ENCODE data around the gene DUOXA1. TPM values are rescaled to one million over a fixed set of nuclear protein-coding genes. Genes with fewer than 3 reads are reported as not detected.

The DUOXA1 gene
- total RNA-seq, 1 donor from 2014 or later, result 4.2 TPM

DNA sequence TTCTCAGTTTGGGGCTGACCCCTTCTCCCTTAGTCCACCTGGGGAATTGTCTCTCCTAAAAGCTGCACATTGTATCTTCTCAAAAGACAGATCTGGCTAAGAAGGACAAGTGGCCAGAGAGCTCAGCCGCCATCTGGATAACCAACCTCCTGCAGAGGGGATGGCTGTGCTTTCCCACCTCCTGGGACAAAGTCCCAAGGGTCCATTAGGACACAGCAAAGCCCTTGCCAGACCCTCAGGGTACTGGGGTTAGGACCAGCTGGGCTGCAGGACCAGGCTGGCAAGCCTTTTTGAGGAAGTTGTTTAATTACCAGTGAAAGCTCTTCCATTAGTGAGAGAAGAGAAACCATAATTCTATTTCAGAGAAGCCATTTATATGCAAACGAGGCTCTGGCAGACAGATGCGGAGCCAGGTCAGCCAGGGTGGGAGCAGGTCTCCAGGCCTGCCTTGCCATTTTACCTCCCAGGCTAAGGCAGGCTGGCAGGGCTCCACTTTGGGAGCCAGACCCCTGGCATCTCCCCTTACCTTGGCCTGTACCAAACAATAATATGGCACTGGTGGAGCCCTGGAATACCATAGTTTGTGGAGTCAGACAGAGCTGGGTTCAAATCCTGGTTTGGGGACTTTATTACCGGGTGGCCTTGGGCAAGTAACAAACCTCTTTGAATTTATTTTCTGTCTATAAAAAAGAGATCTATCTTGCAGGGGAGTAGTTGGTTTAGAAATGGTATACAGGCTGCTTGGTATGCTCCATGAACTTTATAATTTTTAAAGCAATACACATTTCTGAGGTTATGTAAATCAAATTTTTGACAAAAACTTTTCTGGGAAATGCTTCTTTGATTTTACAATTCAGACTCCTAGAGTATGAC lies 40.2 kb upstream of the DUOXA1 start:
- Histone ChIP-seq H3K36me3 (peaks cover 0 to 13% of the 10 kb centered on the region in 2 donors), H3K4me3 (no peak overlapping the region), H3K27ac (peak overlapping the region; percentile 97 to 99), H3K9me3 (no peaks in the 10 kb centered on the region), H3K27me3 (no peaks in the 10 kb centered on the region), H3K4me1 (peaks cover 0 to 9% of the 10 kb centered on the region in 2 donors)
- intact Hi-C loops (cut with DNase I), result loop anchor here (5.0 kb wide), 1 partner anchor 207 kb away; the partner anchor contains the start of gene GATM
- DNase-seq (ENCODE audit: low spot score in 2 of 2), result no peak
- TF ChIP-seq, protein P1, sequence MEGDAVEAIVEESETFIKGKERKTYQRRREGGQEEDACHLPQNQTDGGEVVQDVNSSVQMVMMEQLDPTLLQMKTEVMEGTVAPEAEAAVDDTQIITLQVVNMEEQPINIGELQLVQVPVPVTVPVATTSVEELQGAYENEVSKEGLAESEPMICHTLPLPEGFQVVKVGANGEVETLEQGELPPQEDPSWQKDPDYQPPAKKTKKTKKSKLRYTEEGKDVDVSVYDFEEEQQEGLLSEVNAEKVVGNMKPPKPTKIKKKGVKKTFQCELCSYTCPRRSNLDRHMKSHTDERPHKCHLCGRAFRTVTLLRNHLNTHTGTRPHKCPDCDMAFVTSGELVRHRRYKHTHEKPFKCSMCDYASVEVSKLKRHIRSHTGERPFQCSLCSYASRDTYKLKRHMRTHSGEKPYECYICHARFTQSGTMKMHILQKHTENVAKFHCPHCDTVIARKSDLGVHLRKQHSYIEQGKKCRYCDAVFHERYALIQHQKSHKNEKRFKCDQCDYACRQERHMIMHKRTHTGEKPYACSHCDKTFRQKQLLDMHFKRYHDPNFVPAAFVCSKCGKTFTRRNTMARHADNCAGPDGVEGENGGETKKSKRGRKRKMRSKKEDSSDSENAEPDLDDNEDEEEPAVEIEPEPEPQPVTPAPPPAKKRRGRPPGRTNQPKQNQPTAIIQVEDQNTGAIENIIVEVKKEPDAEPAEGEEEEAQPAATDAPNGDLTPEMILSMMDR (IDR thresholded peaks at IDR 0.05), result no peak

DNA sequence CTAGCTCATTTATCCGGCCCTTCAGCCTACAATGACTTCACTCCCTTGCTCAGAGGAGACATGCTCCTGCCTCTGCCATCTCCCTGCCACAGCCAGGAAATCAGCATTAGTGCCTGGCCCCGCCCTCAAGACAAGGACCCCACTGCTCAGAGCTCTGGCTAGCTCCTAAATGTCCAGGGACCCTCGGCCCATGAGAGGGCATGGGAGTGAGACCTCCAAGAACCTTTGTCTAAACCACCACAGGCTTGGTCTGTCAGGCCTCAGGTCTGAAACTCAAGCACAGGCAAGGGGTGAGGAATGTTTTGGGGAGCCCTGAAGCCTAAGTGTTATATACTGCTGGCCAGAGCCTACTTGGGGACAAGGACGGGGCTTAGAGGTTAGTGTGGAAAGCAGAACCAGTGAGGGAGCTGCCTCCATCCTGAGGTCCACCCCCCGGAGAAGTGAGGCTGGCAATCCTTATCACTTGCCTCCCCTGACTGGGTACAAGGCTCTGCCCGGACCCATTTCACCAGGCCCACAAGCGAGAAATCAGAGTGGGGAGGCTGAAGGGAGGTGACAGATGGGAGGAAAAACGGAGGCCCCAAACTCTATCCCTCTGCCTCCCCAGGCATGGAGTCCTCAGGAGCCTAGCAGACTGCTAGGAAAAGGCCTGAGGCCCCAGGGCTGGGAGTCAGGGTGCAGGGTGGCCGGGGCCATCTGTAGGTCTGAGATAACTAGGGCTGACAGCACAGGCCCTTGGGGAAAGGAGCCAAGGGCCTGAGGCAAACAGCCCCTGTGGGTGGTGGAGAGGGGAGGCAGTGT lies 39.3 kb upstream of the DUOXA1 start:
- H3K27ac ChIP-seq, result peak overlapping the region; percentile 97 to 99
- H3K36me3 ChIP-seq, result peaks cover 0 to 6% of the 10 kb centered on the region in 2 donors
- DNase-seq (ENCODE audit: low spot score in 2 of 2), result no peak
- H3K4me1 ChIP-seq, result peaks cover 0 to 9% of the 10 kb centered on the region in 2 donors
- TF ChIP-seq, protein P1 (IDR thresholded peaks at IDR 0.05), result no peak
- no peaks in the 10 kb centered on the region for H3K9me3 ChIP-seq
- no peak overlapping the region for H3K4me3 ChIP-seq
- intact Hi-C loops (cut with DNase I), result loop anchor here (5.0 kb wide), 1 partner anchor 208 kb away; the partner anchor contains the start of gene GATM
- no peaks in the 10 kb centered on the region for H3K27me3 ChIP-seq

DNA sequence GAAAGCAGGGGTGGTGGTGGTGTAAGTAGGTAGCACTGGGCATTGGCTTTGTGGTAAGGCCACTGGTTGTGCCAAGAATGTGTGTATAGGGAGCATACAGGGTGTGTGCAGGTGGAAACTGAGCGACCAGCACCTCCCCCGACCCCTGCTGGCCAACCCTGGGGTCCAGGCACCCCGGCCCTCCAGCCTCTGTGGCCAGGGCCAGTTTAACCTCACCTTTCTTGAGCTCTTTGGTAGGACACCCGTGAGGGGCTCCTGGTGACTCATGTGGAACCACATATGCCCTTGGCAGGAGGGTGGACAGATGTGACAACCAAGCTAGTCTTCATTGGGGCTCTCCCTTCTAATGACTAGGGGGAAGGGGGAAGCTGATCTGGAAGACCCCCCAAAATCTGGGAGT lies 38.6 kb upstream of the DUOXA1 start:
- H3K27ac ChIP-seq, result peak overlapping the region; percentile 97 to 99
- TF ChIP-seq, protein P1 (IDR thresholded peaks at IDR 0.05), result no peak
- no peak for DNase-seq (ENCODE audit: low spot score in 2 of 2)

DNA sequence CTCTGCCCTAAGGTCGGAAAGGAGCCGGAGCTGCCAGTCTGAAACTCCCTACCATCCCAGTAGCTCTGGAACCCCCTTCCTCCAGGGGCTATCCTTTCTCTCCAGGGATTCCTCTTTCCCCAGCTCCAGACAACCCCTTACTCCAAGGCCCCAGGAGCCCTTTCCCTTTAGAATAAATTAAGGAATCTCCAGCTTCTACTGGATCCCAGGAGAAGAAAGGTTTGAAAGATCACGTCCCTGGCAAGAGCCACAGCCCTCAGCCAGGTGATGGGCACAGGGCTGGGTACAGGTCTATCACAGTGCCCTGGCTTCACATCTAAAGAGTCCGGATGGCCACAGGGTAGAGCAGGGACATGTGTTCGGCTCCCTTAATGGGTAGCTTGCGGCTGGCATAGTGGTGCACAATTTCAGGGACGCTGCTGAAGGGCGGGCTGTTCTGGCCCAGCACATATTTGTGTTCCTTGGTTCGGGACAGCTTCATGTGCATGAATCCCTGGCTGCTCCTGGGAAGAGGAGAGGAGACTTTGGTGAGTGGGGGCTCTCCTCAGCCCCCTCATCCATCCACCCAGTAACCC lies 38.0 kb upstream of the DUOXA1 start:
- Histone ChIP-seq H3K36me3 (no peaks in the 10 kb centered on the region), H3K27ac (peak overlapping the region; percentile 97 to 99), H3K9me3 (no peaks in the 10 kb centered on the region), H3K4me3 (peak overlapping the region; percentile 78 to 97), H3K27me3 (no peaks in the 10 kb centered on the region), H3K4me1 (peaks cover 0 to 11% of the 10 kb centered on the region in 2 donors)
- no peak for DNase-seq (ENCODE audit: low spot score in 2 of 2)
- TF ChIP-seq, protein P1 (IDR thresholded peaks at IDR 0.05), result no peak
- intact Hi-C loops (cut with DNase I), result loop anchor here (1.0 to 5.0 kb wide), 5 partner anchors 19 to 289 kb away; partner anchors contain the start of gene GATM

More for the DNA sequence above, 38.6 kb upstream of the DUOXA1 start:
- peaks cover 0 to 9% of the 10 kb centered on the region in 2 donors for H3K4me1 ChIP-seq
- intact Hi-C loops (cut with DNase I), result loop anchor here (5.0 kb wide), 1 partner anchor 209 kb away; the partner anchor contains the start of gene GATM
- H3K36me3 ChIP-seq, result no peaks in the 10 kb centered on the region
- no peak overlapping the region for H3K4me3 ChIP-seq
- H3K9me3 ChIP-seq, result no peaks in the 10 kb centered on the region
- no peaks in the 10 kb centered on the region for H3K27me3 ChIP-seq

All from ascending aorta (tissue), 2 donors.